Stimulated activated naive CD8-positive, alpha-beta T cell treated with anti-CD3 and anti-CD28 coated beads, Interleukin-15, Interleukin-2, amounts not matched to agents 100 U/mL and 50 U/mL, for 24 hours (primary cell): ENCODE measurements around the gene ROBO4.

Experiments used
- ATAC-seq: fragments of 150-1000 bp; cut with Tn5 transposase; one replicate; pipeline ENCODE4 v1.10.0; 2021
- DNase-seq: peaks from one replicate; pipeline ENCODE4 v3.0.0; 2021

Gene ROBO4

DNA sequence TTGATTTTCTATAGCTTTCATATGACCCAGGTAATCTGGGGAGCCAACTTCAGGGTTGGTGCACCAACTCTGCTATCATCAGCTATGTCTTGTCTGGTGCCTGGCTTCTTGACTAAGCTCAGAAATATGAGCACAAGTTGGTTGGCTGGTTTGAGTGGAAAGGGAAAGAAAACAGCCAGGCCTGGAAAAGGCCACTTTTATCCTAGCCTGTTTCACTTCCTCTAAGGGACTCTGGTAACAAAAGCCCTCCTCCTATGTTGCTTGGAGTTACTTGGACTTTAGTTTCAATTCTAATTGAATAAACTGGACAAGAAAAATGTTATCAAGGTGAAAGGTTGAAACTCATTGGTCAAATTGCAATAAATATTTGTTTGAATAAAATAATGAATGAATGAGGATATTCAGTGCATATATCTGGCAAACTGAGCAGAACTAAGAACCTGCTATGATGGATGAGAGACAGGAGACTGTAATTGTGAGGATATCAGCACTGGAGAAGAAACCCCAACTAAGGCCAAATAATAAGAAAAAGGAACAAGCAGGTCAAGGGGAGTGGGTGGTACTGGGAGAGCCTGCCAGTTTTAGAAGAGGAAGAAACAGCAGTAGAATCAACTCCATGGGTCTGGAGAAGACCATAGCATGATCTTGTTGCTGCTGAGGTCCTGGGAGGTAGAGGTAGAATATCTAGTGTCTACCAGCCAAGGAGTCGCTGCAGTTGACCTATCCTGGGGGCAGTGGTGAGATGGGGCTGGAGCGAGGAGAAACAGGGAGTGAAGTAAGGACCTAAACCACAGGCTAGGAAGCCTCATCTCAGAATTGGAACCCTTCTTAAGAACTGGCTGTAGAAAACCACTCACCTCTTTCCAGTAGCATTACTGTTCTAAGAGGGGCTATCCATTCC lies 8.2 kb downstream of the ROBO4 start:
- ATAC-seq (no peak), DNase-seq (no peak)

DNA sequence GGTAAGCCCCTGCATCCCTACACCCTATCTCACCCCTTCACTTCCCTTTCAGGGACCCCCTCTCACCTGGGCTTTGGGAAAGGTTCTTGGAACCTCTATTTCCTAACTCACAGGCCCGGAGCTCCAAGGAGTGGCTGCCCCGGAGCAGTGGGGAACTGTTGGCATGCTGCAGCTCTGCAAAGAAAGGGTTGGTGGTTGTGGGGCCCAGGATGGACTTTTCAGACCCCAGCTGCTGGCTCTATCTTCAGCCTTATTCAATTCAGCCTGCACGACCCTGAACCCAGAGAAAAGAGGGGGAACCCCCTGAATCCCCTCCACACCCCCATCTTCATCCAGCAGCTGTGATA lies 10.0 kb downstream of the ROBO4 start:
- ATAC-seq (no peak), DNase-seq (no peak)

DNA sequence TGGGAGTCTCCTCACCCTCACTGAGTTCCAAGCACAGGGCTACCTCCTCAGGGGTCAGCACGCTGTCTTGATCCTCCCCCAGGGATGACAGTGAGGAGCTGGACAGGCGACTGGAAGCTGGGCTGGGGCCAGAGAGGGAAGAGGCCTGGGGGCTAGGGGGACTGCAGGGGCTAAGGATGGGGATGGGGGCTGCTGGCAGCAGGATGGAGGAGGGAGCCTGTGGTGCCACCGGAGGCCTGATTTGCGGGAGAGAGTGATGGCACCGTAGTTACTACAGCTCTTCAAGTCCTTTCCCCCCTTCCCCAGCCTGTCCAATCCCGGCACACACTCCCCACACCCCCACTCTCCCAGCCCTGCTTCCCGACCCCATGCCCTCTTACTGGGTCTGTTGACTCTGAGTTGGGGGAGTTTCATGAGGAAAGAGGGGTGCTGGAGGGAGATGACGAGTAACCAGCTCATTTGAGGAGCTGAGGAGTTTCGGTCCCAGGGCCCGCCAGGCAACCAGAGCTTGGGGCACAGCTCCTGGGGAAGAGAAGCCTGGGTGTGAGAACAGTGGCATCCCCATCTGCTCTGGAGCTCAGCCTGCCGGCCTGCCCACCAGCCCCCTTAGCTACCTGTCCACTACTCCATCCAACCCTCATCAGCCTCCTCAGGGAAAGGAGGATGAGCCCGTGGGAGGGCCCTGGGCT lies 10.5 kb downstream of the ROBO4 start:
- no peak for DNase-seq
- ATAC-seq = no peak

DNA sequence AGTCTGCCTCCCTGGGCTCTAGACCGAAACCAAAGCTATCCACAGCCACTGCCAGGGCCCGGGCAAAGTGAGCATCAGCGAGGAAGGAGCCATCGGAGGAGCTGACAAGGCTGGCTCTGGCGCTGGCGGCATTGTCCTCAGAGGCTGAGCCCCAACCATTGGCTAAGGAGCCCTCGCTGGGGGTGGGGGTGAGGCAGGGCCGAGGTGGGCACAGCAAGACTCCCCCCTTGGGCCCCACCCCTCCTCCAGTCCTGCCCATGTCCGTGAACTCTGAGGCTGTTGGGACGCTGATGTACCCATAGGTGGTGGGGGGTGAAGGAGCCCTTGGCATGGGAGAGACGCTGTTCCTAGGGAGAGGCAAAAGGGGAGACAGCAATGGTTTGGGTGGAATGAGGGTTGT lies 11.2 kb downstream of the ROBO4 start:
- ATAC-seq (no peak), DNase-seq (no peak)

DNA sequence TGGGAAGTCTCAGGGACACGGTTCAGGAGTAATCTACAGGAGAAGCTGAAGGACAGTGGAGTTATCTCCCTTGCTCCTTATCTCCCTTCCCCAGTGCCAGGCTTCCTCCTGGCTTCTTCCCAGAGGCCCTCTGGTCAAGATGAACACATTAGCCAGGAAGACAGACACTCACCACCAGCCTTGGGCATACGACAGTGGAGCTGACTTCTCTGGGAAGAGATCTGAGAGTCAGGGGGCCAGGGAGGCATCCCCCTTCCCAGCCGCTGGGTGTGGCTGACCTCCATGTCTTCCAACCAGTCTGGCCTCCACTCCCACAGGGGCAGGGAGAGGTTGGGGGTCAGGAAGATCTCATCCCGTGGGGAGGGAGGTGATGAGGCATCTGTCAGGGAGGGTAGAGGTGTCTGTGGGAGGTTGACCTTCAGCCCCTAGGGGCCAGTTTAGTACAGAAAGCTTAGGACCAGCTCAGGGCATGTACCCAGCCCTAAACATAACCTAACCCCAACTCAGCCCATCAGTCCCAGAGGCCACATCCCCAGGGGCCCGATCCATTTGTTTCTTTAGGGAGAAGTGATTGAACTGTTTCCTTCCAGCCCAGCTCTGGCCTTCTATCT lies 12.7 kb downstream of the ROBO4 start:
- no peak for DNase-seq
- ATAC-seq = no peak

DNA sequence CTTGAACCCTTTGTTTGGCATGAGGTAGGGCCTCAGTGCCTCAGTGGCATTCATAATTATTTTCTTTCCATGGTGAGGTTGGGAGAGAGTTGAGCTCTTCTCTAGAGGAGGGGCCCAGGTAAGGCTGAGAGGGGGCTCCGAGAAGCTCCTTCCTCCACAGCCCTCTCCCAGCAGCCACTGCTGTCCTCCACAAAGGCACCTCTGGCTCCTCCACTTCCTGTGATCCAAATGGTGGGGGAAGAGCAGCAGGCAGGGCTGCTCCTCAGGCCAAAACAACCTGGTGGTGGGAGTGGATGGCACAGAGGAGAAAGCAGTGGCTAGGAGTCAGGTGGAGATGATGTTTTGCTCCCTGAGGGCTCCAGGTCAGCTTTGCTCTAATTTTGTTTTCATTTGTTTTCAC lies 13.3 kb downstream of the ROBO4 start:
- DNase-seq (no peak), ATAC-seq (no peak)

DNA sequence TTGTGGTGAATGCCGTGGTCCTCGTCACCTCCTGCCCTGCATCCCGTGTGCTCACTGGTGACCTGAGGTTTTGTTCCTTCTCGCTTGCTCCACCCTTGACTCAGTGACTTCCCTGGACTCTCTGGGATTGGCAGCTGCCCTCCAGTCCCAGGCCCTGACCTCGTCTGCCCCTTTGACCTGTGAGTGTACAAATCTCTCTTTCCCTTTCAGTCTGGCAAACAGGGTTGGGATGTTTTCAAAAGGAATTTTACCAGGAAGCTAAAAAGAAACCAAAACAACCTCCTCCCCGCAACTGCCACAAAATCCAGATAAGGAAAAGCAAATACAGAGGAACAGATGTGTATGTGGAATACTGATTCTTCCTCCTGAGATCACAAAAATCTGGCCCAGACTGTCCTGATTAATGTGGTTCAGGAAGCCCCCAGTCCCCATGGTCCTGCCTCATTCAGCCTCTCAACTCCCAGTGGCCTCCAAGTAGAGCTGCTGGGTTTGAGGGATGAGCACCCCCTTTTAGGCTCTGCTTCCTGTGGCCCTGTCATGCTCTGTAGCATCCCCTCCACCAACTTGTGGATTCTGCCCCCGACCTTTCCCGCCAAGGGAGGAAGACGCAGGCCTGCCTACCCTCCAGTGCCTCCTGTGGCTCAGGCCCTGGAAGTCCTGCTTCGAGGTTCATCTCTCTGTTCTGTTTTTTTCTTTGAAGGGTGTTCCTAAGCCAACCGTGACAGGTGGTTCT lies 15.2 kb downstream of the ROBO4 start:
- ATAC-seq (no peak), DNase-seq (no peak)

DNA sequence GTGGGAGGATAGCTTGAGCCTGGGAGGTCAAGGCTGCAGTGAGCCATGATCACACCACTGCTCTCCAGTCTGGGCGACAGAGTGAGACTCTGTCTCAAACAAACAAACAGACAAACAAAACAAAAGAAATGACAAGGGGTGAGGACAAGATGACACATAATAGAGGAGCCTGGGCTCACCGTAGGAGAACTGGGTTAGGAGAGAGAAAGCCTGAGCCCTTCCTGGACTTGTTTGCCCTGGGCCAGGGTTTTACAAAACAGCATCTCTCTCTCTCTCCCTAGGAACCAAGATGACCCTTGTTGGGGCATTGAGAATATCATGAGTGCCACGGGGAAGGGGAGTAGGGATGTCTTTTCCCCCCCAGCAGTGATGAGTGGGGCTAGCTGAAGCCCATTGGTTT lies 16.7 kb downstream of the ROBO4 start:
- DNase-seq (no peak), ATAC-seq (no peak)

DNA sequence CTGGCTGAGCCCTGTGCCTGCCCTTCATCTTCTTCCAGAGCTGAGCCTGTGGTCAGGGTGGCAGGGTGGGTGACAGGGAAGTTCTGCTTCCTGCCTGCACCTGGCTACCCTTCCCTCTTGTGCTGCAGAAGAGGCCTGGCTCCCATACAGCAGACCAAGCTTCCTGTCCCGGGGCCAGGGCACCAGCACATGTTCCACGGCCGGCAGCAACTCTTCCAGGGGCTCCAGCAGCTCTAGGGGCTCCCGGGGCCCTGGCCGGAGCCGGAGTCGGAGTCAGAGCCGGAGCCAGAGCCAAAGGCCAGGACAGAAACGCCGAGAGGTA lies 17.4 kb downstream of the ROBO4 start:
- no peak for DNase-seq
- ATAC-seq = no peak

DNA sequence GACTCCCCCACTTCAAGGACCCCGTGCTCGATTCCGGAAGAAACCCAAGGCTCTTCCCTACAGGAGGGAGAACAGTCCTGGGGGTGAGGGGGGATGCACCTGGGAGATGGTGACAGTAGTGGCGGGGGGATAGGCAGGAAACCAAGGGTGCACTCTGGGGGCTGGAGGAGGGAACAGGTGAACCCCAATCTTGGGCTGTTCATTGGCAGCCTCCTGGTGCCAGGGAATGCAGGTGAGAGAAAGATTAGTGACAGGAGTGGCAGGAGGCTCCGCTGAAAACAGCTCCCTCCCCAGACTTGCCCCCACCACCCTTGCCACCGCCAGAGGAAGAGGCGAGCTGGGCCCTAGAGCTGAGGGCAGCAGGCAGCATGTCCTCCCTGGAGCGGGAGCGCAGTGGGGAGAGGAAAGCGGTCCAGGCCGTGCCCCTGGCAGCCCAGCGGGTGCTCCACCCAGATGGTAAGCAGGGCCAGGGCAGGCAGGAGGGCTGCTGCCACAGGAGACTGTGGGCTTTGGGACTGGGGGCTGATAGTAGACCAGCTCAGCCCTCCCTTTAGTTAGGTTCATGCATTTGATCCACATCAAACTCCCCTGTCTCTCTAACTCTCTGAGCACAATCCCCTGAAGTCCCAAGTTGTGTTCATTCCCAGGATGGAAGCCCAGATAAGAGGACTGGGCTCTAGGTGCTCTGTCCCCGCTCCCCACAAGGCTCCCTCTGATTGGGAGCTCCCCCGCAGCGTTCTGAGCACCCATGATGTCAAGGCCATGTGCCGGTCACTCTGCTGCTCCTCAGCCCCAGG lies 18.0 kb downstream of the ROBO4 start:
- DNase-seq (no peak), ATAC-seq (no peak)

DNA sequence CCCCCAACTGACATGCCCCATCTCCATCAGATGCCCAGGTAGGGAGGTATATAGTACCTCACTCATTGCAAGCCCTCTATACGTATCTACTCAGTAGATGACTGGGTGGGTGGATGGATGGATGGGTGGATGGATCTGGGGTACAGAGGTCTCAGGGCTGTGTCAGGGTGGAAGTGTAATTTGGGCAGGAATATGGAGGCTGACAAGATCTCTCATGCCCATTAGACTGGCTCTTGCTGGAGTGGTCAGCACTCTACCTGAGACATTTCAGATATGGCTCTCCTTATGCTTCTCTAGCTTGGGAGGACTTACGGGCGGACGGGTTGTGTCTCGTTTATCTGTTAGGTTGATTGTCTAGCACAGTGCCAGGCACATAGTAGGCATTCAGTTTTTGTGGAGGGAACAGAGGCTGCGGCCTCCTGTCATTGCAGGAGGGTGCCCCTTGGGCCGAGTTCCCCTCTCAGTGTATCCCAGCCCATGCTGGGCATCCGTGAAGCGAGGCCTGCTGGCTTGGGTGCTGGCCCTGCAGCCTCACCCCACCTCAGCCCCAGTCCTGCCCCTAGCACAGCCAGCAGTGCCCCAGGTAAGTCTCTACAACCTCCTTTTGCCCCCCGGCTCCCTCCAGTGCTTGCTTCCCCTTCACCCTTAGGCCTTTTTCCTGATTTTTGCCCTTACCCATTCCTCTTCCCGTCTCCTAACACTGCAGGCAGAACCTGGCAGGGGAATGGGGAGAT lies 18.7 kb downstream of the ROBO4 start:
- no peak for DNase-seq
- no peak for ATAC-seq

DNA sequence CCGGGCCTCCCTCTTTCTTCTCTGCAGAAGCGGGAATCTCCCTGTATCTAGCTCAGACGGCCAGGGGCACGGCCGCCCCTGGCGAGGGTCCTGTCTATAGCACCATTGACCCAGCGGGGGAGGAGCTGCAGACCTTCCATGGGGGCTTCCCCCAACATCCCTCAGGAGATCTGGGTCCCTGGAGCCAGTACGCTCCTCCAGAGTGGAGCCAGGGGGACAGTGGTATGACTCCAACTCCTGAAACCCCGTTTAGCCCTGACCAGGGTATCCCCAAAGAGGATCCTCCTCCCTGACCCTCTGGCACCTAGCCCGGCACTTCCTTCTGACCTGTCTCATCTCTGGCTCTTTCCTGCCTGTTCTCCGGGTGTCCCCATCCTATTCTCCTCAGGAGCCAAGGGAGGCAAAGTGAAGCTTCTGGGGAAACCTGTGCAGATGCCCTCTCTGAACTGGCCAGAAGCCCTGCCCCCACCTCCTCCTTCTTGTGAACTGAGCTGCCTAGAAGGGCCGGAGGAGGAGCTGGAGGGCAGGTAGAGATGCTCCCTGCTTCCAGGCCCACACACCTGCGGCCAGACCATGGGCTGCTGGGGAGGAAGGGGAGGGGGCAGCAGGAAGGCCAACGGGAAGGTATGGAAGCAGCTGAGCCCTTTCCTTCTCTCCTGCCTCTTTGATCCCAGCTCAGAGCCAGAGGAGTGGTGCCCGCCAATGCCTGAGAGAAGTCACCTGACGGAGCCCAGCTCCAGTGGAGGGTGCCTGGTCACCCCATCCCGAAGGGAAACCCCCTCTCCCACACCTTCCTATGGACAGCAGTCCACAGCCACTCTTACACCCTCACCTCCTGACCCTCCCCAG lies 19.5 kb downstream of the ROBO4 start:
- DNase-seq = no peak

DNA sequence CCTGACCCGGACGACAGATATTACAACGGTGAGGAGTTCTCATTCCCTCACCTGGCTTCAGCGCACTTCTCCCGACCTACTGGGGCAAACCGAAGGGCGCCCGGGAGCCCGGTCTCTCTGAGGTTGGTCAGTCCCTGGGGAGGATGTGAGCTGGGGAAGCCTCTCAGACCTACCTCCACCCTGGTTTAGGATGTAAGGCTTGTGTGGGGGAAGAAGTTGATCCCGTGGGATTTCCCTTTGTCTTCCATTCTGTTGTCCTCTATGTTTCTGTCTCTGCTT lies 20.1 kb downstream of the ROBO4 start:
- DNase-seq (no peak), ATAC-seq (no peak)

More for the DNA sequence above, 19.5 kb downstream of the ROBO4 start:
- no peak for ATAC-seq

DNA sequence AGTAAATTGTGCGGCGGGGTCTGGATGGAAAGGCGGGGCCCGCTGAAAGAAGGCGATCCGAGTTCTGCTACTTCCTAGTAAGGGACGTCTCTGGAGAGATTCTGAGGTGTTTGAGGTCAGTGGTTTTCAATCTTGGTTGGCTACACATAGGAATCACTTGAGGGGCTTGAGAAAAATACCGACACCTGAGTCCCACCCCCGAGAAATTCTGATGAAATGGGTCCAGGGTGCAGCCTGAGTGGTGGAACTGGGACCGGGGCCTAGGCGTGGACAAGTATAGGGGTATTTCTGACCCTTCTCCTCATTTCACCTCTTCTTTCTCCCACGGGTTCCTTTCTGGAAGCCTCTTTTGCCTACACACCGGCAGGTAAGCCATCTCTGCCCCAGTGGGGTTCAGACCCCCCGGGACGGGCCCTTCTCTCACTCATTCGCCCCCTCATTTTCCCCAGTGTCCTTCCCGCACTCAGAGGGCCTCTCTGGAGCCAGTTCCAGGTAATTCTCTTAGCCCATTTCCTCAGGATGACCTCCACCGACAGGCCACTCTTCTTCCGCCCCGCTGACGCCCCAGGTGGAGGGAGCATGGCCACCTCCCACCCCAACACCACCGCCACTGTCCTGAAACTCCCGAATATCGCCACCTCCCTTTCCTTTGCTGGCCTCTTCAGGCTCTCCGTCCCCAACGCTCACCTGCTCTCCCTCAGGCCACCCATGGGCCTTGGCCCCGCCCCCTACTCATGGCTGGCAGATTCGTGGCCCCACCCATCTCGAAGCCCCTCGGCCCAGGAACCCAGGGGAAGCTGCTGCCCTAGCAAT lies 20.6 kb downstream of the ROBO4 start:
- ATAC-seq = no peak
- DNase-seq = no peak

DNA sequence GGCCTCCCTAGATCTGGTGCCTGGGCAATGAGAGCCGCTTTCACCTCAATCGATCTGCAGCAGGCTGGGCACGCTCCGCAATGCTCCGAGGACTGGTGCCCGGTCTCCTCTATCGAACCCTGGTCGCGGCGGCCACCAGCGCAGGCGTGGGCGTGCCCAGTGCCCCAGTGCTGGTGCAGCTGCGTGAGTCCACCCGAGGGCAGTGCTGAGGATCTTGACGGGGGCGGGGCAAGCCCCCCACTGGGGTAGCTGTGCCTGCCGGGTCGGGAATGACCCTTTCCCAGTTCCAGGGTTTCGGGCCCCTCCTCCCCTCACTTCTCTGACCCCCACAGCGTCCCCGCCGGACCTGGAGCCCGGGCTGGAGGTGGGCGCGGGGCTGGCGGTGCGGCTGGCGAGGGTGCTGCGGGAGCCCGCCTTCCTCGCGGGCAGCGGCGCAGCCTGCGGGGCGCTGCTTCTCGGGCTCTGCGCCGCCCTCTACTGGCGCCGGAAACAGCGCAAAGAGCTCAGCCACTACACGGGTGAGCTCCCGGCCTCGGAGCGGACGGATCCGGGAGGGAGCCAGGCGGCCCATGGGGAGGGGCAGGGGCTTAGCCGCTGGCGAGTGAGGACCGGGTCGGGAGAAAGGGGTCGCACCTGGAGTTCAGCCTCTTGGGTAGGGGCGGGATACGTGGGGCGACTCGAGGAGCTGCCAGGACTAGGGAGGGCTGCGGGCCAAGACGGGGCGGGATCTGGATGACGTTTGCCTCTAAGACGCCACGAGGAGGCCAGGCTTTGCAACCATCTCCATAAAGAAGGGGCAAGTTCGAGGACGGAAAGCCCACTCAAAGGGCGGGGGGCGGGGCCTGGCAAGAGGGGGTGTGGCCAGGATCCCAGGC lies 21.5 kb downstream of the ROBO4 start:
- DNase-seq (peak; percentile 84), ATAC-seq (peak; percentile 93)

DNA sequence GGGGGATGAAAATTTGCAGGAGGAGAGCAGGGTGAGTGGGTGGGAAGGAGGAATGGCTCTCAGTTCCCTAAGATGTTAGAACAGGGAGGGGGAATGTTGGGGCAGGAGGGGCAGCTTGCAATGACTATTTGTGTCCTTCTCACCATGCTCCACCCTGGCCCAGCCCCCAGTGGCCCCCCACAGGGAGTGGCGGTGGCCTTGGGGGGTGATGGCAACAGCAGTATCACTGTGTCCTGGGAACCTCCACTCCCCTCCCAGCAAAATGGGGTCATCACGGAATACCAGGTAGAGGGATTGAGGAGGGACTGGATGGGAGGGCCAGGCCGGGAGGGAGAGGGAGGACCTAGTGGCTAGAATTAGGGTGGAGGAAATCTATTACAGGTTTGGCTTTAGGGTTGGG lies 22.3 kb downstream of the ROBO4 start:
- no peak for DNase-seq
- ATAC-seq = no peak

DNA sequence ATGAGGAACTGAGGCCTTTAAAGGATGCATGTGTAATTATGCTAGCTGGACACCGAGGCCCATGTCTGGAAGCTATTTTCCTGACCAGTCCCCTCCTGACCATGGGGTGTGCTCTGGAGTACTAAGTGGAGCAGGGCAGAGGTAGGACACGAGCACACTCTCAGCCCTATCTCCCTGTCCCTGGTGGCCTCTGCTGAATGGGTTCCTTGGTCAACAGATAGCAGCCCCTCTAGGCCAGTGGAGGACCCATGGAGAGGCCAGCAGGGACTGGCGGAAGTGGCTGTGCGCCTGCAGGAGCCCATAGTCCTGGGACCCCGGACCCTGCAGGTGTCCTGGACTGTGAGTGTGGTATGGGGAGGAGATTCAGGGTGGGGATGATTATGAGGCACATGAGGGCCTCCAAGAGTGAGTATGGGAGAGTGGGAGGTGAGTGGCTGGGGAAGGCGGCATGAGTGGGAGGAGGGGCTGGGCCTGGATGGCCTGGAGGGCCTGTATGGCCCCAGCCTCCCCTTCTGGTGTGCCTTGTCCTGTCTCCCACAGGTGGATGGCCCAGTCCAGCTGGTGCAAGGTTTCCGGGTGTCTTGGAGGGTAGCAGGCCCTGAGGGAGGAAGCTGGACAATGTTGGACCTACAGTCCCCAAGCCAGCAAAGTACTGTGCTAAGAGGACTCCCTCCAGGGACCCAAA lies 23.0 kb downstream of the ROBO4 start:
- ATAC-seq (no peak), DNase-seq (no peak)

DNA sequence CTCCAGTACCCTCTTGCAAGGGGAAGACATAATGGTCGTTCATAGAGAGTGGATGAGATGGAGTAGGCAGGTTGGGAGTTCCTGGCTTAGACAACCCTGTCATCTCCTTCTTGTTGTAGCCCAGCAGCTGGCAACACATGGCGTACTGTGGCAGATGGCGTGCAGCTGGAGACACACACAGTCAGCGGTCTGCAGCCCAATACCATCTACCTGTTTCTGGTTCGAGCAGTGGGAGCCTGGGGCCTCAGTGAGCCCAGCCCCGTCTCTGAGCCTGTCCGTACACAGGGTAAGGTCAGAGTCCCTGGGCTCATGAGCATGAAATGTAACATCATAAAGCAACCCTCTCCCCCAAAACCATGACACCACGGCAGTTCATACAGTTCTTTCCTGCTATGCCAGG lies 23.7 kb downstream of the ROBO4 start:
- ATAC-seq = no peak
- no peak for DNase-seq
